ENCODE results near the gene SLC30A7. TPM values are rescaled to one million over a fixed set of nuclear protein-coding genes. Genes with fewer than 3 reads are reported as not detected.

The SLC30A7 gene
- total and polyA plus RNA-seq, 7 experiments from 2014 or later, result 9.0 to 44.5 (median 32.1) TPM

DNA sequence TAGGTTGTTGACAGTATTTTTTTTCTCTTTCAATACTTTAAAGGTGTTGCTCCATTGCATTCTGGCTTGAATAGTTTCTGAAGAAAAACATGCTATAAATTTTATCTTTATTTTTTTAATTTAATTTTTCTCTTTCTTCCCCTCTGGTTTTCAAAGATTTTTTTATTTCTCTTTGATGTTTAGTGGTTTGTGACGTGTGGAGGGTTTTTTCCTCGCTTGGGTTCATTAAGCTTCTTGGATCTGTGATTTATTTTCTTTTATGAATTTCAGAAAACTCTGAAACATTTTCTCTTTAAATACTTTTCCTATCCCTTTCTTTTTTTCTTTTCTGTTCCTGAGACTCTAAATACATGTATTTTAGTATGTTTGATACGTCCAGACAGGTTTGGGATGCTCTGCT, 9.3 kb downstream of the SLC30A7 start:
- H3K4me1 Mint-ChIP-seq, result peaks cover 37 to 84% (median 57%) of the 10 kb centered on the region in 7 donors
- POLR2A ChIA-PET, result interaction anchor here (2.3 kb wide), 1 partner anchor 9 kb away, joined by 11 read pairs; the partner anchor contains the start of gene SLC30A7
- peak in 5 of 9 donors; percentile 20 to 40 (median 24) for DNase-seq

DNA sequence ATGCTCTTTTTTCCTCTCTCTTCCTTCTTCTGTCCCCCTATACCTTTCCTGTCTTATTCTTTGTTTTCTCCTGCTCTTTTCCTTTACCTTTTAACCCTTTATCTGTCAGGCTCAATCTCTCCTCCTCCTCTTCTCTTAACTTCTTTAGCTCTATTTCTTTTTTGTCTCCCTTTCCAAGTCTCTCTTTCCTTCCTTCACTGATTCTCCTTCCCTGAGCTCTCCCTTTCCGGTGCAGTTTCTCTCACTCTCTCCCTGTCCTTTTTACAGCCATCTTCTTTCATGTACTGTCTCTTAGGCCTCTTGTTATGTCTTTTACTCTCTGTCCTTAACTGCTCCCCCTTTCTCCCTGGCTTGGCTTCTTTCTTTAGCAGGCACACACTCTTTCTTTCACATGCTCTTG, 12.0 kb downstream of the SLC30A7 start:
- no peak for DNase-seq
- ATAC-seq, result no peak
- Histone ChIP-seq H3K9me3 (ENCODE audit: control insufficient read depth in 2 of 3, low read length in 3 of 3) (peaks cover 0 to 3% (median 0%) of the 10 kb centered on the region in 3 experiments), H3K4me3 (ENCODE audit: low read length) (no peak overlapping the region), H3K36me3 (ENCODE audit: control insufficient read depth in 2 of 3, insufficient read depth in 3 of 3, low read length in 3 of 3) (peaks cover 10 to 50% (median 24%) of the 10 kb centered on the region in 3 experiments), H3K27ac (ENCODE audit: low read depth, low read length) (no peak overlapping the region), H3K27me3 (ENCODE audit: control insufficient read depth in 2 of 2, insufficient read depth in 2 of 2, low read length in 2 of 2) (no peaks in the 10 kb centered on the region), H3K4me1 (ENCODE audit: control insufficient read depth in 2 of 2, insufficient read depth in 2 of 2, low read length in 2 of 2) (peaks cover 0 to 6% of the 10 kb centered on the region in 2 donors)
- H3K4me1 Mint-ChIP-seq, result peaks cover 25 to 64% (median 46%) of the 10 kb centered on the region in 7 donors
- peaks cover 0 to 4% (median 0%) of the 10 kb centered on the region in 11 donors for H3K9me3 Mint-ChIP-seq
- H3K36me3 Mint-ChIP-seq, result peaks cover 16 to 68% (median 55%) of the 10 kb centered on the region in 5 donors
- intact Hi-C loops (cut with micrococcal nuclease), result no loop called here
- ChIA-PET POLR2A (interaction anchor here (1.3 to 2.2 kb wide), 2 partner anchors 12 to 27 kb away, joined by 5 to 14 read pairs; partner anchors contain the start of gene SLC30A7), CTCF (interaction anchor here (1.2 kb wide), 1 partner anchor 449 kb away, joined by 4 read pairs; no protein-coding TSS in a partner anchor)
- H3K4me3 Mint-ChIP-seq, result peak overlapping the region in 3 of 10 donors; percentile 1 to 58 (median 26)
- H3K27me3 Mint-ChIP-seq, result no peaks in the 10 kb centered on the region
- H3K27ac Mint-ChIP-seq, result peak overlapping the region in 8 of 9 donors; percentile 21 to 90 (median 53)

More for the DNA sequence above, 9.3 kb downstream of the SLC30A7 start:
- peak overlapping the region in 7 of 9 donors; percentile 26 to 87 (median 71) for H3K27ac Mint-ChIP-seq
- Histone ChIP-seq H3K27ac (ENCODE audit: low read depth, low read length) (no peak overlapping the region), H3K4me1 (ENCODE audit: control insufficient read depth in 2 of 2, insufficient read depth in 2 of 2, low read length in 2 of 2) (peaks cover 0 to 6% of the 10 kb centered on the region in 2 donors), H3K4me3 (ENCODE audit: low read length) (no peak overlapping the region), H3K36me3 (ENCODE audit: control insufficient read depth in 2 of 3, insufficient read depth in 3 of 3, low read length in 3 of 3) (peaks cover 0 to 42% (median 21%) of the 10 kb centered on the region in 3 experiments), H3K9me3 (ENCODE audit: control insufficient read depth in 2 of 3, low read length in 3 of 3) (peaks cover 0 to 3% (median 0%) of the 10 kb centered on the region in 3 experiments), H3K27me3 (ENCODE audit: control insufficient read depth in 2 of 2, insufficient read depth in 2 of 2, low read length in 2 of 2) (no peaks in the 10 kb centered on the region)
- no peak for ATAC-seq
- CTCF ChIA-PET, result interaction anchor here (0.6 kb wide), 1 partner anchor 380 kb away, joined by 4 read pairs; no protein-coding TSS in a partner anchor
- H3K27me3 Mint-ChIP-seq, result no peaks in the 10 kb centered on the region
- peak overlapping the region in 5 of 10 donors; percentile 30 to 67 (median 65) for H3K4me3 Mint-ChIP-seq
- intact Hi-C loops (cut with micrococcal nuclease), result loop anchor here in 1 of 2 donors (1.0 kb wide), 1 partner anchor 8 kb away; no protein-coding TSS in a partner anchor
- H3K9me3 Mint-ChIP-seq, result peaks cover 0 to 4% (median 0%) of the 10 kb centered on the region in 11 donors
- peaks cover 10 to 58% (median 50%) of the 10 kb centered on the region in 5 donors for H3K36me3 Mint-ChIP-seq

DNA sequence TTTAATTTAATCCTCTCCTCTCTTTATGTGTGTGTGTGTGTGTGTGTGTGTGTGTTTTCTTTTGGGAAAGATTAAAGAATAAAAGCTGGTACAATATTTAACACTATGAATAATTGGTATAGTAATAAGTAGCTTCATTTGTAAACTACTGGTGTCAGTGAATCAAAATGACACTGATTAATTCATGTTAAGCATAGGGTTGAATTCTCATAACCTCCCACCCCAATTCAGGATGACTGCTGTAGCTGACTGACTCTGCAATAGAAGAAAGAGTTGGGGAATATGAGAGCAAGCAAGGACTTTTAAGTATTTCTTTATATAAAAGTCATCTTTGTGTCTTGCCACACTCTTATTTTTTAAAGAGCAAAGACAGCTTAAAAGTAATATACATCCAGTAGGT, 13.1 kb downstream of the SLC30A7 start:
- Mint-ChIP-seq H3K27me3 (no peaks in the 10 kb centered on the region), H3K36me3 (peaks cover 16 to 76% (median 63%) of the 10 kb centered on the region in 5 donors), H3K9me3 (peaks cover 0 to 4% (median 0%) of the 10 kb centered on the region in 11 donors), H3K4me1 (peaks cover 25 to 60% (median 44%) of the 10 kb centered on the region in 7 donors), H3K4me3 (no peak overlapping the region), H3K27ac (peak overlapping the region in 3 of 9 donors; percentile 32 to 57 (median 46))
- Histone ChIP-seq H3K4me1 (ENCODE audit: control insufficient read depth in 2 of 2, insufficient read depth in 2 of 2, low read length in 2 of 2) (peaks cover 0 to 6% of the 10 kb centered on the region in 2 donors), H3K9me3 (ENCODE audit: control insufficient read depth in 2 of 3, low read length in 3 of 3) (peaks cover 0 to 3% (median 0%) of the 10 kb centered on the region in 3 experiments), H3K36me3 (ENCODE audit: control insufficient read depth in 2 of 3, insufficient read depth in 3 of 3, low read length in 3 of 3) (peaks cover 13 to 60% (median 29%) of the 10 kb centered on the region in 3 experiments), H3K27ac (ENCODE audit: low read depth, low read length) (no peak overlapping the region), H3K4me3 (ENCODE audit: low read length) (no peak overlapping the region), H3K27me3 (ENCODE audit: control insufficient read depth in 2 of 2, insufficient read depth in 2 of 2, low read length in 2 of 2) (no peaks in the 10 kb centered on the region)
- ATAC-seq (no peak), DNase-seq (no peak)
- intact Hi-C loops (cut with micrococcal nuclease), result no loop called here
- ChIA-PET POLR2A (interaction anchor here (0.6 to 2.2 kb wide), 5 partner anchors 13 to 643 kb away, joined by 3 to 14 read pairs (median 5); partner anchors contain the start of genes RTCA and SLC30A7), CTCF (interaction anchor here (0.6 to 2.2 kb wide), 3 partner anchors 330 to 379 kb away, joined by 3 to 8 read pairs (median 4); no protein-coding TSS in a partner anchor)

DNA sequence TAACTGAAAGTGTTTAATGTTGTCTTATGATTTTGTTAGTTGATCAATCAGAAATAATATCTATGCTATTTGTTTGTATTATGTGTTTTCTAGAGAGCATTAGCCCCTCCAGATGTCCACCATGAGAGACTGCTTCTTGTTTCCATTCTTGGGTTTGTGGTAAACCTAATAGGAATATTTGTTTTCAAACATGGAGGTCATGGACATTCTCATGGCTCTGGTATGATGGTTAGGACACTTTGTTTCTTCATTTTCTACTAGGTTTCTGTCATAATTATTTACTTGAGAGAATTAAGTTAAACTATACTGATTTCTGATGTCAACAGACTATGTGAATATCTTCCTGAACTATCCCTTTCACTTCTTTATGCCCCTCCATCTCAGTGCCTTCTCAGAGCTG, 16.1 kb downstream of the SLC30A7 start:
- DNase-seq (no peak), ATAC-seq (no peak)
- Mint-ChIP-seq H3K27ac (peak overlapping the region in 6 of 9 donors; percentile 5 to 79 (median 32)), H3K4me3 (no peak overlapping the region), H3K4me1 (peaks cover 19 to 47% (median 44%) of the 10 kb centered on the region in 7 donors), H3K36me3 (peaks cover 16 to 68% (median 48%) of the 10 kb centered on the region in 5 donors), H3K27me3 (no peaks in the 10 kb centered on the region), H3K9me3 (no peaks in the 10 kb centered on the region)
- Histone ChIP-seq H3K27me3 (ENCODE audit: control insufficient read depth in 2 of 2, insufficient read depth in 2 of 2, low read length in 2 of 2) (no peaks in the 10 kb centered on the region), H3K4me1 (ENCODE audit: control insufficient read depth in 2 of 2, insufficient read depth in 2 of 2, low read length in 2 of 2) (no peaks in the 10 kb centered on the region), H3K9me3 (ENCODE audit: control insufficient read depth in 2 of 3, low read length in 3 of 3) (no peaks in the 10 kb centered on the region), H3K36me3 (ENCODE audit: control insufficient read depth in 2 of 3, insufficient read depth in 3 of 3, low read length in 3 of 3) (peaks cover 16 to 63% (median 25%) of the 10 kb centered on the region in 3 experiments), H3K4me3 (ENCODE audit: low read length) (no peak overlapping the region), H3K27ac (ENCODE audit: low read depth, low read length) (no peak overlapping the region)
- ChIA-PET POLR2A (interaction anchor here (1.1 to 1.2 kb wide), 2 partner anchors 176 to 324 kb away, joined by 3 to 4 read pairs; no protein-coding TSS in a partner anchor), CTCF (no interaction called here)
- intact Hi-C loops (cut with micrococcal nuclease), result loop anchor here in 1 of 2 donors (2.0 kb wide), 1 partner anchor 17 kb away; the partner anchor contains the start of gene EXTL2

DNA sequence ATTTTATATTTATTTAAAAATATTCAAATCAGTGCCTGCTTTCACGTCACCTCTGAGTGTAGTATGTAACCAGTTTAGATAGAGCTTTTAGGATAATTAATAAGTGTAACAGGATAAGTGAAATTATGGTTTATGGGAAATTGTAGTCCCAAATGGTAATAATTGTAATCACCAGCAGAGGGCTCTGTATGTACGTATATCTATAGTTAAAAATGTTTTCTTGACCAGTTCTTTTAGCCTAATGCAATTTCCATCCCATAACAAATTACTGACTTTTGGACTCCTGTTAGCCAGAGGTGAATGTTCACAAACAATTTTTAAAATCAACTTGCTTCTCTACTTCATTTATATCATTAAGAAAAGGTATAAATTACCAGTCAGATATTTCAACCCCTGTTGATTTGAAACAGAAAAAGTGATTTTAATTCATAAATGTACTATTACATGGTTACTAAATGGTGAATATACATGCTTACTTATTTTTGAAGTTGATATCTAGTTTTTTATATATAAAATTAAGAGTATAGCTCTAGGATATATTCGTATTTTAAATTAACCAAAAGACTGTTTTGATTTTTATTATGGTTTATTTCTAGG, 25.3 kb downstream of the SLC30A7 start:
- no peak overlapping the region for H3K4me3 ChIP-seq (ENCODE audit: low read length)
- intact Hi-C loops (cut with micrococcal nuclease), result loop anchor here (1.0 to 10.0 kb wide), 7 partner anchors 191 to 644 kb away; no protein-coding TSS in a partner anchor
- peaks cover 7 to 36% (median 31%) of the 10 kb centered on the region in 5 donors for H3K36me3 Mint-ChIP-seq
- peak overlapping the region in 8 of 9 donors; percentile 28 to 92 (median 88) for H3K27ac Mint-ChIP-seq
- H3K4me3 Mint-ChIP-seq, result peak overlapping the region in 1 of 10 donors; percentile 6
- CTCF ChIA-PET, result interaction anchor here (0.6 to 7.8 kb wide), 11 partner anchors 72 to 389 kb away, joined by 3 to 88 read pairs (median 4); no protein-coding TSS in a partner anchor
- peak in 6 of 9 donors; percentile 35 to 62 (median 50) for DNase-seq
- no peaks in the 10 kb centered on the region for H3K9me3 ChIP-seq (ENCODE audit: control insufficient read depth in 2 of 3, low read length in 3 of 3)
- peak; percentile 77 for ATAC-seq
- peak overlapping the region; percentile 38 for H3K27ac ChIP-seq (ENCODE audit: low read depth, low read length)
- peaks cover 13 to 62% (median 43%) of the 10 kb centered on the region in 7 donors for H3K4me1 Mint-ChIP-seq
- no peaks in the 10 kb centered on the region for H3K27me3 ChIP-seq (ENCODE audit: control insufficient read depth in 2 of 2, insufficient read depth in 2 of 2, low read length in 2 of 2)
- H3K36me3 ChIP-seq (ENCODE audit: control insufficient read depth in 2 of 3, insufficient read depth in 3 of 3, low read length in 3 of 3), result peaks cover 5 to 8% (median 5%) of the 10 kb centered on the region in 3 experiments
- H3K9me3 Mint-ChIP-seq, result peaks cover 0 to 7% (median 0%) of the 10 kb centered on the region in 11 donors
- H3K27me3 Mint-ChIP-seq, result no peaks in the 10 kb centered on the region
- POLR2A ChIA-PET, result interaction anchor here (1.0 to 10.1 kb wide), 7 partner anchors 66 to 388 kb away, joined by 3 to 231 read pairs (median 4); partner anchors contain the start of gene S1PR1
- H3K4me1 ChIP-seq (ENCODE audit: control insufficient read depth in 2 of 2, insufficient read depth in 2 of 2, low read length in 2 of 2), result peaks cover 27 to 37% of the 10 kb centered on the region in 2 donors

DNA sequence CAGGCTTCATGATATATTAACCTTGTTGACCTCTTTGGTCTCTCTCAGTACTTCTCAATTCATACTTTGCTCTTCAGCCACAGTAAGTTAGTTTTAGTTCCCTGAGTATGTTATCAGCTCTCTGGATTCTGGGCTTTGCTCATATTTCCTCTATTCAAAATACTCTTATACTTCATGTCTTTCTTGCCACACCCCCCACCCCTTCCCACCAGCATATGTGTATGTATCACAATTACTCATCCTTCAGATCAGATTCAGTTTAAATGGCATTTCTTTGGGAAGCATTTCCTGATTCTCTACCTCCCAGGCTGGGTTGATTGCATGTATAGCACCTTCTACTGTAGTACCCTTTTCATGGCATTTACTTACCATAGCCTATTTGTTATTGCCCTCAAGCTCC, 28.3 kb downstream of the SLC30A7 start:
- Histone ChIP-seq H3K9me3 (ENCODE audit: control insufficient read depth in 2 of 3, low read length in 3 of 3) (no peaks in the 10 kb centered on the region), H3K27me3 (ENCODE audit: control insufficient read depth in 2 of 2, insufficient read depth in 2 of 2, low read length in 2 of 2) (no peaks in the 10 kb centered on the region), H3K36me3 (ENCODE audit: control insufficient read depth in 2 of 3, insufficient read depth in 3 of 3, low read length in 3 of 3) (peaks cover 0 to 5% (median 0%) of the 10 kb centered on the region in 3 experiments), H3K4me3 (ENCODE audit: low read length) (no peak overlapping the region), H3K27ac (ENCODE audit: low read depth, low read length) (peak overlapping the region; percentile 74), H3K4me1 (ENCODE audit: control insufficient read depth in 2 of 2, insufficient read depth in 2 of 2, low read length in 2 of 2) (peaks cover 57 to 63% of the 10 kb centered on the region in 2 donors)
- Mint-ChIP-seq H3K9me3 (peaks cover 0 to 7% (median 0%) of the 10 kb centered on the region in 11 donors), H3K36me3 (peaks cover 7 to 28% (median 18%) of the 10 kb centered on the region in 5 donors), H3K4me3 (peak overlapping the region in 8 of 10 donors; percentile 9 to 67 (median 51)), H3K4me1 (peaks cover 13 to 45% (median 24%) of the 10 kb centered on the region in 7 donors), H3K27me3 (no peaks in the 10 kb centered on the region), H3K27ac (peak overlapping the region in 1 of 9 donors; percentile 14)
- CTCF ChIA-PET, result interaction anchor here (0.6 to 7.8 kb wide), 11 partner anchors 14 to 434 kb away, joined by 3 to 88 read pairs (median 5); no protein-coding TSS in a partner anchor
- no peak for ATAC-seq
- intact Hi-C loops (cut with micrococcal nuclease), result loop anchor here in 1 of 2 donors (10.0 kb wide), 1 partner anchor 641 kb away; no protein-coding TSS in a partner anchor
- POLR2A ChIA-PET, result interaction anchor here (1.1 to 10.1 kb wide), 11 partner anchors 9 to 364 kb away, joined by 3 to 231 read pairs (median 5); partner anchors contain the start of genes S1PR1 and SLC30A7
- DNase-seq, result no peak

Measured in naive thymus-derived CD4-positive, alpha-beta T cell (primary cell).